Naive thymus-derived CD8-positive, alpha-beta T cell (primary cell): ENCODE data around the gene CCDC33. TPM values are rescaled to one million over a fixed set of nuclear protein-coding genes. Genes with fewer than 3 reads are reported as not detected.

Experiments
- ATAC-seq, 2 donors: fragments of 150-1000 bp; cut with Tn5 transposase in 1 of 2; sonication (Bioruptor Pico), chemical (Tn5 transposase) in 1 of 2; 1 replicate in 1 of 2; 2 replicates in 1 of 2; pipeline ENCODE4 v1.10.0; 2021; ENCODE audit warnings: mild to moderate bottlenecking in 2 of 2, moderate library complexity in 2 of 2
- POLR2A ChIA-PET: fragments of 350-600 bp; sonication (Branson Sonifier 250); formaldehyde crosslinking; loops from one replicate; lab custom pipeline; 2021; ENCODE audit warnings: antibody characterized with exemption; lab: Charles Lee
- DNase-seq, 10 donors: peaks; one replicate each; pipeline versions ENCODE4 v3.0.0 to v3.0.0-alpha.2; 2020 to 2022
- H3K27ac Mint-ChIP-seq, 10 donors: one replicate each; pipeline ENCODE4 v1.8.0; 2020 to 2022; ENCODE audit warnings: mild to moderate bottlenecking in 10 of 10, mixed read lengths in 10 of 10, moderate library complexity in 4 of 10, inconsistent platforms in 1 of 10
- H3K27me3 Mint-ChIP-seq, 5 donors: one replicate each; pipeline ENCODE4 v1.8.0; 2021 to 2022; ENCODE audit warnings: mixed read lengths in 5 of 5
- H3K36me3 Mint-ChIP-seq, 3 donors: one replicate each; pipeline ENCODE4 v1.8.0; 2020 to 2022; ENCODE audit warnings: mixed read lengths in 3 of 3, mild to moderate bottlenecking in 2 of 3, inconsistent platforms in 1 of 3
- H3K4me1 Mint-ChIP-seq, 4 donors: one replicate each; pipeline ENCODE4 v1.8.0; 2021 to 2022; ENCODE audit warnings: mixed read lengths in 4 of 4
- H3K4me3 Mint-ChIP-seq, 10 donors: one replicate each; pipeline ENCODE4 v1.8.0; 2020 to 2022; ENCODE audit warnings: mild to moderate bottlenecking in 10 of 10, mixed read lengths in 10 of 10, moderate library complexity in 6 of 10, inconsistent platforms in 1 of 10
- H3K9me3 Mint-ChIP-seq, 9 donors: one replicate each; pipeline ENCODE4 v1.8.0; 2020 to 2022; ENCODE audit warnings: mixed read lengths in 9 of 9, mild to moderate bottlenecking in 3 of 9, inconsistent platforms in 1 of 9, moderate library complexity in 1 of 9
- polyA plus RNA-seq, 3 donors: library from polyadenylated mRNA; unstranded; fragments of 300-500 nt; fragmentation: Illumina TruSeq; gene quantifications; one replicate each; pipeline ENCODE4 v1.2.3, GENCODE V29; 2021
- total RNA-seq, 8 experiments: library from RNA in 2 of 8; stranded (reverse) in 2 of 8; gene quantifications; one replicate each; pipeline ENCODE4 v1.2.3 and lab custom pipeline; 2021 to 2026

The CCDC33 gene
- total and polyA plus RNA-seq, 5 experiments from 2014 or later: not detected

DNA sequence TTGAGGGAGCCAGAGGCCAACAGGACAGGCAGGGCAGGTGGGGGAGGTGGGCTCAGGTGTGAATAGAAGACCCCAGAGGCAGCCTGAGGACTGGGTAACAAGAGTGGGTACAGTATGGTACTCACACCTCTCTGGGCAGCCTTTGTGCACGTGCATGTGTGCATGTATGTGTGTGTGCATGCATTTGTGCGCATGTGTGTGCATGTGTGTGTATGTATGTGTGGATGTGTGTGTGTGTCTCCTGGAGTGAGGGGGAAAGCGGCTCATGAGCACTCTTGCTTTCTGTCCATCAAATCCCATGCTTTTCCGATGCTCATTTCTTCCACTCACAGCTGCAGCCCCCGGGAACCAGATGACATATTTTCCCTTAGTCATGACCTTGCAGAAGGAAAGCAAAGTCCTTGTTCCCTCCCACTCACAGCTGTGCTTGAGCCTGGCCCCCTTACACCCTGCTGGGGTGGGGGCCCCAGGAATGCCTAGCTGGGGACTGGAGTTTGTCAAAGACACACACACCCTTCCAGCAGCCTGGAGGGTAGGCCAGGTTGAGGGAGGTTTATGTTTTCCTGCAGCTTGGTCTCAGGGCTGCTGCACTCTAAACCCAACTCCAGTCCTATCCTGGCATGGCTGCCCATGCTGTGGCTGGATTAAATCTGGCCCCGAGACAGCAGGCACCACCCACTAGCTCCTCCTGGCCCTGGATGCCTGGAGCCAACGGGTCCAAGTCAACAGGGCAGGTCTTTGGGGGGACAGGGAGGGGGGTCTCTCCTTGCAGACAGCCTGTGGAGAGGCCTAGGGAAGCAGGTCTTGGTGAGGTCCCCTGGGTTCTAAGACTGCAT, 22.5 kb downstream of the CCDC33 start:
- Mint-ChIP-seq H3K27me3 (peaks cover under 1 to 19% (median 17%) of the 10 kb centered on the region in 5 donors), H3K27ac (no peak overlapping the region), H3K36me3 (no peaks in the 10 kb centered on the region), H3K9me3 (peaks cover 0 to 5% (median 0%) of the 10 kb centered on the region in 9 donors), H3K4me1 (peaks cover 0 to under 1% (median 0%) of the 10 kb centered on the region in 4 donors), H3K4me3 (no peak overlapping the region)
- POLR2A ChIA-PET: interaction anchor here (0.6 kb wide), 1 partner anchor 249 kb away, joined by 3 read pairs; no protein-coding TSS in a partner anchor
- ATAC-seq: no peak
- no peak for DNase-seq

- ATAC-seq (no peak), DNase-seq (no peak)
- no peak overlapping the region for H3K4me3 Mint-ChIP-seq
- H3K27me3 Mint-ChIP-seq: peaks cover 3 to 24% (median 20%) of the 10 kb centered on the region in 5 donors
- no peaks in the 10 kb centered on the region for H3K36me3 Mint-ChIP-seq
- peaks cover 0 to 9% (median 0%) of the 10 kb centered on the region in 9 donors for H3K9me3 Mint-ChIP-seq
- H3K27ac Mint-ChIP-seq: no peak overlapping the region
- POLR2A ChIA-PET: no interaction called here
- peaks cover 0 to 3% (median 0%) of the 10 kb centered on the region in 4 donors for H3K4me1 Mint-ChIP-seq
These were observed 23.1 kb downstream of the CCDC33 start for GRCh38 chr15:74259292-74259648.

DNA sequence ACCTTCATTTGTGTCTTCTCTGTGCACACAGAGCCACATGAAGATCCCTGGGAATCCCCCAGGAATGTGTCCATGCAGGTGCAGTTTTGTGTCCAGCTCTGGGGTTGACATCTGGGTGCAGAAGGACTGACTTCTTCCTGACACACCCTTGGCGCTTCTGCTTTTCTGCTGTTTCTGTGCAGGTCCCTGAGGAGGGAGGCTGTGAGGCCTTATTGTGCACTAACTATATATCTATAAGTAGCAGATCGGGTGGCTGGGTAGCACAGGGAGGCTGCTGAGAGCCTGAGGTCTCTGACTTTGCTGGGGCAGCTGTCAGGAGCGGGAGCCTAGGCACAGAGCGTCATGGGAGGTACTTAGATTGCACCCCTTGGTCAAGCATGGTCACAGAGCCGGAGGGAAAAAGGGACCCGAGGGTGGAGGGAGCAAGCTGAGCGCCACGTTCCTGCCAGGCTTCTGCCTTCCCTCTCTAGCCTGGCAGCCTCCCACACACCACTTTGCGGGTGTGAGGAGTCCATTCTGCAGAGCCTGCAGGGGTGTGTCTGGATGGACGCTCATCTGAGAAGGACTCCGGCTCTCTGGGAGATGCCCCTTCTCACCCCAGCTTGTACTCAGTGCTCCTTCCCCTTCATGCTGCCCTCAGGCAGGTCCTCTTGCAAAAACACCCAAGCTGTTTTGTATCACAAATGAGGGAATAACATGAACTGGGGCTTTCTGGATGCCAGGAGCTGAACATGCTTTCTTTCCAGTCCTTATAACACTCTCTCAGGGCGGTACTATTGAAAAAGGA, 23.9 kb downstream of the CCDC33 start:
- peaks cover 6 to 27% (median 20%) of the 10 kb centered on the region in 5 donors for H3K27me3 Mint-ChIP-seq
- no peaks in the 10 kb centered on the region for H3K36me3 Mint-ChIP-seq
- H3K9me3 Mint-ChIP-seq: peaks cover 0 to 12% (median 0%) of the 10 kb centered on the region in 9 donors
- H3K4me3 Mint-ChIP-seq: no peak overlapping the region
- POLR2A ChIA-PET: no interaction called here
- H3K4me1 Mint-ChIP-seq: peaks cover 0 to 3% (median 0%) of the 10 kb centered on the region in 4 donors
- peak overlapping the region in 1 of 10 donors; percentile 26 for H3K27ac Mint-ChIP-seq
- ATAC-seq: no peak
- no peak for DNase-seq

GRCh38 chr15:74261041-74261440, 24.9 kb downstream of the CCDC33 start:
- Mint-ChIP-seq H3K4me1 (peaks cover 0 to 3% (median 0%) of the 10 kb centered on the region in 4 donors), H3K27me3 (peaks cover 10 to 30% (median 26%) of the 10 kb centered on the region in 5 donors), H3K27ac (no peak overlapping the region), H3K9me3 (peaks cover 0 to 19% (median 0%) of the 10 kb centered on the region in 9 donors), H3K36me3 (no peaks in the 10 kb centered on the region), H3K4me3 (no peak overlapping the region)
- POLR2A ChIA-PET: no interaction called here
- DNase-seq (no peak), ATAC-seq (no peak)

GRCh38 chr15:74261685-74262084, 25.6 kb downstream of the CCDC33 start:
- no peak overlapping the region for H3K27ac Mint-ChIP-seq
- peaks cover 13 to 31% (median 26%) of the 10 kb centered on the region in 5 donors for H3K27me3 Mint-ChIP-seq
- ATAC-seq: no peak
- no peak for DNase-seq
- POLR2A ChIA-PET: no interaction called here
- no peaks in the 10 kb centered on the region for H3K36me3 Mint-ChIP-seq
- H3K4me1 Mint-ChIP-seq: peaks cover 0 to 3% (median 0%) of the 10 kb centered on the region in 4 donors
- H3K9me3 Mint-ChIP-seq: peaks cover 0 to 19% (median 0%) of the 10 kb centered on the region in 9 donors
- no peak overlapping the region for H3K4me3 Mint-ChIP-seq

- no peak overlapping the region for H3K27ac Mint-ChIP-seq
- peaks cover 13 to 31% (median 29%) of the 10 kb centered on the region in 5 donors for H3K27me3 Mint-ChIP-seq
- ATAC-seq: no peak
- H3K36me3 Mint-ChIP-seq: no peaks in the 10 kb centered on the region
- DNase-seq: no peak
- peaks cover 0 to 3% (median 0%) of the 10 kb centered on the region in 4 donors for H3K4me1 Mint-ChIP-seq
- H3K9me3 Mint-ChIP-seq: peaks cover 0 to 19% (median 0%) of the 10 kb centered on the region in 9 donors
- no peak overlapping the region for H3K4me3 Mint-ChIP-seq
- POLR2A ChIA-PET: no interaction called here
These were observed 26.0 kb downstream of the CCDC33 start for GRCh38 chr15:74262151-74262550.

- Mint-ChIP-seq H3K36me3 (no peaks in the 10 kb centered on the region), H3K27me3 (peaks cover 13 to 31% (median 30%) of the 10 kb centered on the region in 5 donors), H3K4me1 (peaks cover 0 to 3% (median 0%) of the 10 kb centered on the region in 4 donors), H3K9me3 (peaks cover 0 to 19% (median 0%) of the 10 kb centered on the region in 9 donors), H3K27ac (no peak overlapping the region), H3K4me3 (no peak overlapping the region)
- ATAC-seq: no peak
- POLR2A ChIA-PET: no interaction called here
- DNase-seq: no peak
These were observed 26.5 kb downstream of the CCDC33 start for GRCh38 chr15:74262625-74263024.

GRCh38 chr15:74263466-74263865, 27.3 kb downstream of the CCDC33 start:
- Mint-ChIP-seq H3K27me3 (peaks cover 14 to 38% (median 35%) of the 10 kb centered on the region in 5 donors), H3K27ac (no peak overlapping the region), H3K4me3 (no peak overlapping the region), H3K9me3 (peaks cover 0 to 19% (median 0%) of the 10 kb centered on the region in 9 donors), H3K36me3 (no peaks in the 10 kb centered on the region), H3K4me1 (peaks cover 0 to 3% (median 0%) of the 10 kb centered on the region in 4 donors)
- POLR2A ChIA-PET: no interaction called here
- DNase-seq: no peak
- no peak for ATAC-seq

GRCh38 chr15:74264081-74264501, 28.0 kb downstream of the CCDC33 start:
- POLR2A ChIA-PET: no interaction called here
- DNase-seq: no peak
- Mint-ChIP-seq H3K4me3 (no peak overlapping the region), H3K4me1 (peaks cover 0 to 3% (median 0%) of the 10 kb centered on the region in 4 donors), H3K27me3 (peaks cover 14 to 44% (median 39%) of the 10 kb centered on the region in 5 donors), H3K27ac (no peak overlapping the region), H3K9me3 (peaks cover 0 to 19% (median 0%) of the 10 kb centered on the region in 9 donors), H3K36me3 (no peaks in the 10 kb centered on the region)
- ATAC-seq: no peak

- Mint-ChIP-seq H3K27me3 (peaks cover 17 to 54% (median 47%) of the 10 kb centered on the region in 5 donors), H3K9me3 (peaks cover 0 to 19% (median 0%) of the 10 kb centered on the region in 9 donors), H3K36me3 (no peaks in the 10 kb centered on the region), H3K27ac (peak overlapping the region in 1 of 10 donors; percentile 63), H3K4me3 (no peak overlapping the region), H3K4me1 (peaks cover 0 to 3% (median under 1%) of the 10 kb centered on the region in 4 donors)
- no peak for DNase-seq
- ATAC-seq: no peak
- POLR2A ChIA-PET: interaction anchor here (0.6 kb wide), 1 partner anchor 137 kb away, joined by 3 read pairs; no protein-coding TSS in a partner anchor
These were observed 29.0 kb downstream of the CCDC33 start for GRCh38 chr15:74265046-74265639.

GRCh38 chr15:74268020-74268419, 31.9 kb downstream of the CCDC33 start:
- no peak overlapping the region for H3K4me3 Mint-ChIP-seq
- H3K27me3 Mint-ChIP-seq: peaks cover 20 to 68% (median 52%) of the 10 kb centered on the region in 5 donors
- H3K27ac Mint-ChIP-seq: no peak overlapping the region
- H3K9me3 Mint-ChIP-seq: peaks cover 0 to 19% (median 0%) of the 10 kb centered on the region in 9 donors
- no peaks in the 10 kb centered on the region for H3K36me3 Mint-ChIP-seq
- POLR2A ChIA-PET: no interaction called here
- ATAC-seq (no peak), DNase-seq (no peak)
- H3K4me1 Mint-ChIP-seq: peaks cover 0 to 13% (median 3%) of the 10 kb centered on the region in 4 donors

DNA sequence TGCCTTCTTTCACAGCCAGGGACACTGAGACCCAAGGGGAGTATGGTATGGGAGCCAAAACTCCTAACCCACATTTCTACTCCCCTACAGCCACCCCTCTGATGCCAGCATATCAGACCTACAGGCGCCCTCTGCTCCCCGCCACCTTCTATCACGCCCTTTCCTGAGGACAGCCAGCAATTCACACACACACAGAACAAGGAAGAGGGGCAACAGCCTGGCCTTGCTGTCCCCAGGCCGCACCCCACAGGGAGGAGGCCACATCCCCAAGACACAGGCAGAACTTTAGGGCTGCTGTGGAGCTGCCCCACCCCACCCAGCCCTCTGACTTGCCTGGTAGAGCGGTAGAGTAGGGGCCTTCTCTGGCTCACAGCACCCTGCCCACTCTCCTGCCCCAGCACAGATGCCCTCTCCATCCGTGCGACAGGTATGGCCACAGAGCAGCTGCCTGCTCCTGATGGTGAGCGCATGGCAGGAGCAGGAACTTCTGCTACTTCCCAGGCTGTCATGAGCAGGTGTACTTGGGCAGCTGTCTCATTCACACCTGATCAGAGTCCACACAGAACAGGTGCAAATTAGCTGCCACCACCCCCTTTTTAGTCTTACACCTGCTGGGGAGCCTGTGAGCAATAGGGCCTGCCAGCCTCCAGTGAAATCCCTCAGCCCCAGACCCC, 33.4 kb downstream of the CCDC33 start:
- H3K4me1 Mint-ChIP-seq: peaks cover 0 to 10% (median 3%) of the 10 kb centered on the region in 4 donors
- POLR2A ChIA-PET: no interaction called here
- H3K27ac Mint-ChIP-seq: peak overlapping the region in 1 of 10 donors; percentile 29
- peaks cover 15 to 54% (median 43%) of the 10 kb centered on the region in 5 donors for H3K27me3 Mint-ChIP-seq
- no peak overlapping the region for H3K4me3 Mint-ChIP-seq
- ATAC-seq: no peak
- peaks cover 0 to 10% (median 0%) of the 10 kb centered on the region in 9 donors for H3K9me3 Mint-ChIP-seq
- DNase-seq: no peak
- no peaks in the 10 kb centered on the region for H3K36me3 Mint-ChIP-seq
